T47D (cell line): ENCODE measurements around the gene TBC1D3B.
"Not testable (repeated sequence)": the region's sequence is repeated elsewhere in the genome, so short reads cannot be mapped to it uniquely, and the experiment has no call there.

Source experiments
- DNase-seq, 2 experiments: peaks; one replicate each; pipeline versions ENCODE4 v3.0.0 to v3.0.0-alpha.2; 2011 to 2012; ENCODE audit warnings: low read depth in 1 of 2, low spot score in 1 of 2
- JUND ChIP-seq: IDR thresholded peaks from 2 replicates; pipeline ENCODE4 v1.6.1; 2012; ENCODE audit warnings: low read depth
- in situ Hi-C: cut with HindIII; loops from 2 replicates; pipeline ENCODE4 v1.10.0; 2016; ENCODE audit warnings: low sequenced_read_pairs, low pct_unique_long_range_greater_than_20kb

Gene TBC1D3B

DNA sequence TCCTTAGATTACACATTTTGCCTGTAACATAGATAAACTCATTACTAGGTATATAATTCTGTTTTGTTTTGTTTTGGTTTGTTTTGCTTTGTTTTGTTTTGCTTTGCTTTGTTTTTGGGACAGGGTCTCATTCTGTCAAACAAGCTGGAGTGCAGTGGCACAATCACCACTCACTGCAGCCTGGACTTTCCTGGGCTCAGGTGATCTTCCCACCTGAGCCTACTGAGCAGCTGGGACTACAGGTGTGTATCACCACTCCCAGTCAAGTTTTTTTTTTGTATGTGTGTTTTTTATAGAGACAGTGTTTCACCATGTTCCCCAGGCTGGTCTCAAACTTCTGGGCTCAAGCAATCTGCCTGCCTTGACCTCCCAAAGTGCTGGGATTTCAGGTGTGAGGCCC, 33.1 kb upstream of the TBC1D3B start:
- DNase-seq: no peak
- TF ChIP-seq JUND: no peak
- in situ Hi-C loops: no loop called here

DNA sequence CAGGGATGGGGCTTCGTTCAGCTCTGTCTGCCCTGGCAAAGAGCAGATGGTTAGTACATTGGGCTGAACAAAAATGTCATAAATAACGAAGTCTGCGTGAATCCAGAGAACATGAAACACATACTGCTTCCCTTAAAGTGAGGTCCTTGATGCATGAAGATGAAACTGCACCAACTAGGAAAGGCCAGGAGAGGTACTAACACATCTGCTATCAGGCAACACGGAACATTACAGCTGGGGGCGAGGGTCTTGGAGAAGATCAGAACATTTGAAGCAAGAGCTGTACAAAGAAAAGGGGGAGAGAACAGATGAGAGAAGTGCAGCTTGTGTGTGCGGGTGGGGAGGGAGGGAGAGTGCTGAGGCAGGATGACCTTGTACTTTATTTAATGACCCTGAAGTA, 30.9 kb upstream of the TBC1D3B start:
- DNase-seq, in situ Hi-C loops: not testable (repeated sequence)

DNA sequence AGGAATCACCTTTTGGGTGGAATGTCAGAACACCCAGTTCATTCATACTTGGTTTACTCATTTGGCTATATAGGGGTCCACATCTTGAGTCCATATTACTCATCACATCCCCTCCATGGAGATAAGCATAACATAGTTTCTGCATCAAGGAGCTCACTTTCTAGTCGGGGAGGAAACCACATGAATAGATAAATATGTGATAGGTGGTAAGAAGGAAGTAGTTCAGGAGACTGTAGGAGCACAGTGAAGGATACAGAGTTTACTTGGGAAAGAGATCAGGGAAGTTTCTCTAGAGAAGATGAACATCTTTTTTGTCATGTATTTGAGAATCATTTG, 30.0 kb upstream of the TBC1D3B start:
- DNase-seq, in situ Hi-C loops: not testable (repeated sequence)

DNA sequence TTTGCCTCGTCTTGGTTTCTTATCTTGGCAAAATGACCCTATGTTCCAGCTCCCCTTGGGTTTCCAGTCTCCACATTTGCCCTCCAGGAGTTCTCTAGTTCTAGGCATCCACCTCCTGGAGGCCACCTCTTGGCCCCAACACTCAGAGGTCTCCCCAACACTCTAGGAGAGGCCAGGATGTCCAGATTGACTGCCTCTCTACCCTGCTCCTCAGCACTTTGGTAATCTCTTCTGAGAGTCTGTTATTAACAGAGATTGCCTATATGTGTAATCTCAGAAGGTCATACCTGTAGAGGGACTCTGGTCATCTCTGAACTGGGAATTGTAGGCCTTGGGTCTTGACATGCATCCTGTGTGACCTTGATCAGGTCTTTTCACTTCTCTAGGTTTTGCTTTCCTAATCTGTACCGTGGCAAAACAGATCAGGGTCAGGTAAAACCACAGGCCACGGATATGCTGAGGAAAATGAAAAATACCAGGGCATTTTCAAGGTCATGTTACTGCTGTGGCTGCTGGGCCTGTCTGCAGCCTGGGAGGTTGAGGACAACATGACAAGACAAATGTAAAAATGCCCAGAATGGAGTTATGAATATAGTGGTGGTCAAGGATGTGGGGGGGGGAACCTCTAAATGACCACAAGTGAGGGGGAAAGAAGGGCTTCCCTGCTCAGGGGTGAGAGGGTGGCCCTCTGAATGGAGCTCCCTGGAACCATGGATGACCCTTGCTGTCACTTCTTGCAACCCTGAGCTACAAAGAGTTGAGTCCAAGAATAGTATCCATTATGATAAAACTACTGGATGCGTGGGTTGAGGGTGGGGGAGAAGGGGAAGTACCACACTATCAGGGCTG, 29.4 kb upstream of the TBC1D3B start:
- TF ChIP-seq JUND: no peak
- in situ Hi-C loops: no loop called here
- no peak for DNase-seq

DNA sequence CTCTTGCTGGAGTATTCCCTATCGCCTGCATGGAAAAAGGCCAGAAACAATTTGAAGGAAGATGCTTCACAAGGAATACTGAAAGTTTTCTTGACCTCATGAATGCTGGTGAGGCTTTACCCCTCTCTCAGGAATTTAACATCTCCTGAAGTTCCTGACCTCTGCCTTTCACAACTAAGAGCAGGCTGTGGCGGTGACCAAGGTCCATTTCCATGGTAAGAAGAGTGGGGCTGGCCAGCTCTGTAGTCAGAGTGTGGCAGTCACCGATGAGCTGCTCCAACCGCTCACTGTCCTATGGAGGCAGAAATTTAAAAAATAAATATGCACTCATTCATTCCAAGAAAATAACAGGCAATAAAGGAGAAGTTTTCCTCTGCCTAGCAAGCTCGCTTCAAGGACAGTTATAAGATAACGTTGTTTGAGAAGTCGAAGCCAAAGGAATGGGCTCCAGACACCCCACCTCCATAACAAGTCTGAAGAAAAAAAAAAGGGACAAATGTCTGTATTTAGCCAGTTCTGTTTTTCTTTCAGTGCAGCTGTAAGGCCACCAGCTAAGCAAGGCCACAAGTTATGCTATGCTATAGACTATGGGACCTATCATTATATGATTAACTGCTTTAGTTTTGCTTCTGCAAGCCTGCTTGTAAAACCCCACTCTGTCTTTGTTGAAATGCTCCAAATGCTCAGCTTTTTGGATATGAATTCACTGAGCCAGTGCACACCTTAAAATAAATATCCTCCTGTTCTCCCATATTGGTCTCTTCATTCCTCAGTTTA, 28.5 kb upstream of the TBC1D3B start:
- no peak for TF ChIP-seq JUND
- DNase-seq: no peak
- in situ Hi-C loops: no loop called here

DNA sequence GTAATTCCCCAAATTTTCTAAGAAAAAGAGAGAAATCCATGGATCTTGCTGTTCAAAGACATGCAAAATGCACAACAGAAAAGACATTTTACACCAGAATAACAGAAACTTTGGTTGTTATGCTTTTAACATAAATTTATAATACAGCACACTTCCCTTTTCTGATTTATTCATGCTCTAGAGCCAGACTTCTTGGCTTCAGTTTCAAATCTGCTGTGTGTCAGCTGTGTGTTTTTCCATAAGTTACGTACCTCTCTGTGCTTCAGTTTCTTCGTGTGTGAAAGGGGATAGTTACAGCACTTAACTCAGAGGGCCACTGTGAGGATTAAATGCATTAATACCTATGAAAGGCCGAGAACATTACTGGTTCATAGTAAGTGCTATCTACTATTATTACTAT, 26.9 kb upstream of the TBC1D3B start:
- in situ Hi-C loops: no loop called here
- DNase-seq: no peak
- TF ChIP-seq JUND: no peak

DNA sequence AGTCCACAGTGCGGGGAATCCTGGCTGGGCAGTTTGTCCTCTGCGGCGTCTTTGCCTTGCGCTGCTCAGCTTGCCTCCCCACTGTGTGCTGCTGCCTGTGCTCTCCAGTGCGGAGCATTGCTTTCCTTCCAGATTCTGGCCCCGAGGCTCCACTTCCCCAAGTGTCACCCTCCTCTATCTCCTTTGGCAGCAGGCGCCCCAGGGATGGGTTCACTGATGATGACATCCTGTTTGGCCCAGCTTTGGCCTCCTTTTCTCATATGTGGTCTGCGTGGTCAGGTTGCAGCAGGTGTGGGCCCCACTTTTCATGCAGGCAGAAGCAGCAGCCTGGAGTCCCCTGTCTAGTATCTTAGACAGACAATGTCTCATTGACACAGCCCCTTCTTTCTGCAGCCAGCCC, 25.1 kb upstream of the TBC1D3B start:
- in situ Hi-C loops, DNase-seq: not testable (repeated sequence)

DNA sequence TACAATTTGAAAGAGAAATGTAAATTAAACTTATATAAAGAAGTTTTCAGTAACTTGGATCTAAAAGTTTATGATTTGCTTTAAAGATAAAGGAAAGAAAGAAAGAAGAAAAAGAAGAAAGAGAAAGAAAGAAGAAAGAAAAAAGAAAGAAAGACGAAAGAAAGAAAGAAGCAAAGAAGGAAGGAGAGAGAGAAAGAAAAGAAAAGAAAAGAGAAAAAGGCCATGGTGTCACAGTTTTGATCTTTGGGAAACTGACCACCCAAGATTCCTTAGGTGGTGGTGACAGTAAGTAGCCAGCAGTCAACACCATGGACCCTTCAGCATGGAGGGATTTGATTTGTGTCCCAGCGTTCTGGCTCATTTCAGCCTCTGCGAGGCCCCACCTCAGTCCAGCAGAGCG, 24.7 kb upstream of the TBC1D3B start:
- in situ Hi-C loops, DNase-seq: not testable (repeated sequence)

DNA sequence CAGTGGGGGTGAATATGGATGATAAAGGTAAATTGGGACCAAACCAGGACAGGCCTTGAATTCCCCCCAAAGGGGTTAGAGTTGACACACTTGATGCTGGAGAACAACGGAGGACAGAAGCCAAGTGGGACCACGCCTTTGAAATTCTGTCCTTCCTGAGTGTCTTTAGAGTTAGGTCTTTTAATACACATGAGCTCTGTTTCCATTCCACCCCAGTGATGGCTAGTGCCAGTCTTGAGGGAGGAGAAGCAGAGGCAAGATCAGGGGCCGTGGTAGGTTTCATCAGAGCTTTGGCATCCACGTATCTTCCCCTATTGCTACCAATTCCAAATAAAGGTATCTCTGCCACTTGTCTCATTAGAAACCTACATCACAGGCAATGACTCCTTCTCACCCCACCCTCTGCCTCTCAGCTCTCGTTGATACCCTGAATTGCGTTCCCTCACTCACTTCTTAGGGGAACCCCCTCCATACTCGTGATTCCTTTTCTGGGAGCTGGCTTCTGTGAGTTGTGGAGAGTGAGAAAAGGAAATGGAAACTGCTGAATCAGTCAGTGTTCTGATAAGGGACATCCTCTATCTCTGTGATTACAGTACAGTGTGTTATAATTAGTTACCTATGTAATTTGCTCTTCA, 22.5 kb upstream of the TBC1D3B start:
- no peak for TF ChIP-seq JUND
- no peak for DNase-seq
- in situ Hi-C loops: no loop called here

DNA sequence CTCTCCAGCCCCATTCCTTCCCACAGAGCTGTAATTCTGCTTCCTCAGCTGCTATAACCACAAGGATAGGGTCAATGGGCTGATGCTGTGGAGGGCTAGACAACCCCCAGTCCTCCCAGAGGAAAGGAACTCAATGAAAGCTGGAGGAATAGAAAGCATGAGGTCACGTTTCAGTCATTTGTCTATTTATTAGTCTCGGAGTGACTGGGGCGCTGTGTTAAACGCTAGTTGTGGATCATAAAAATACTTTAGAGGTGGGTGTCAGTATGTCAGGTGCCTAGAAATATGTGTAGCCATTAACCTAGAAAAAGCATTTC, 20.9 kb upstream of the TBC1D3B start:
- in situ Hi-C loops: no loop called here

DNA sequence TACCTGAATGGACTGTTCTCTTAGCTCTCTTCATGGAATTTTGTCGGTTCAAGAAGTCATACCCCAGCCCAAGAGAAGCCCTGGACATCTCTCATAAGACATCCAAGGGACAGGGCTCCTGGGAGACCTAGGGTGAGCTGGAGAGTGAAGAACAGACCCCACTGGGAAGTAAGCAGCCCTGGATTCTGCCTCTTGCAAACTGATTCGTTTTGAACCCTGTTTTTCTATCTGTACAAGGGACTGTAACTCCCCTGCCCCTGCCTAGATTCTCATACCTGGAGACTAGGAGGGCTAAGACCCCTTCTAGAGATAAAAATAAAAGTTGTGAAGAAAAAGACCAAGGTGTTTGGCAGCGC, 19.7 kb upstream of the TBC1D3B start:
- DNase-seq: no peak
- no peak for TF ChIP-seq JUND
- in situ Hi-C loops: no loop called here

More for the DNA sequence above, 20.9 kb upstream of the TBC1D3B start:
- TF ChIP-seq JUND: no peak
- no peak for DNase-seq

DNA sequence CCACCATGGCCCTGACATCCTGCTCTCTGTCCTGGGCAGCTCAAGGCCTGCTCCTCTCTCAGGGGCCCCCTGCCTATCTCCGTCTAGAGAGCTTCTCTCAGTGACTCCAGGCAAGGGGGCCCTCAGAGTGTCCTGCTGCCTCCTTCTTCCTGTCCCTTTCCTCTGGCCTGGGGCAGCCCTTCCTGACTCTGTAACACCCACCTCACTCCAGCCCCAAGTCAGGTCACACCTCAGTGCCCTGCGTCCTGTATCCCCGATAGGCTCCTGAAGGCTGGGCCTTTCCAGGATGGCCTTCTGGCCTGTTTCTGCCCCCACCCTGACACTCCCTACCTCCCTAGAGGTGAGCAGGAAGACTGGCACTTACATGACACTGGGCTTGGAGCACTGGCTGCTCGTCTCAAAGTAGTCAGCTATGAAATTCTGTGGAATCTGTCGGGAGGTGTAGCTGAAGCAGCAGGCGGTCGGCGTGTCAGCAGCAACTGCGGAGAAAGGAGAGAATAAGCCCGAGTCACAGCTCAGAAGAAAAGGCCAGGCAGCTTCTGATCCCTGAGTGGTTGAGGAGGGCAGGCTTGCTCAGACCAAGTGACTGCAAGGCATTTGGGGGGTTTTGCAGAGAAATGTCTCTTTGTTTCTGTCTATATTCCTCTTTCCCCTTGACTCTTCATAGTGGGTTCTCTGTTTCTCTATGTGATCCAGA, 19.1 kb upstream of the TBC1D3B start:
- DNase-seq: no peak
- TF ChIP-seq JUND: no peak
- in situ Hi-C loops: no loop called here

DNA sequence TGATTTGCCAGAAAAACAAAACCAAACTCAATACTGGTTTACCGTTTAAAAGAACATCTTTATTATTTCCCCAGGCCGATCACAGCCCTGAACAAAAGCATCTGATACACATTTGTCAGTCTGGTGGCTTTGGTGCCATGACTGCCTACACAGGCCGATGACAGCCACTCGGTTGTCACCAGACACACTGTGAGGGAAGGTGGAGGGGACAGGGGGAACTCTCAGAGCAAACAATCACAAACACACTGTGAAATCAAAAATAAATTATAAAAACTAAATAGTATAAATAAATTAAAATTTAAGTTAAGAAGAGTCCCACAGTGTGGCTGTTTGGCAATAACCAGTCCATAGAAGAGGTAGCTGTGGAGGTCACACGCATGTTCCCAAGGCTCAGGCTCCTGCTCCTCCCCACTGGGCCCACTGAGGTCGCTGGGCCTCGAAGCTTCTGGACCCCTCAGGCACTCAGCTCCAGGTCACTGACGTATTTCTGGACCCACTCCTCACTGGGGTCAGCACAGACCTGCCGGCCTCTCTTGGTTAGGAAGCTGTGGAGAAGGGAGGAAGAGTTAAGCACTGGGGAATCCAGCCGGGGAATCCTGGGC, 18.5 kb upstream of the TBC1D3B start:
- in situ Hi-C loops: not testable (repeated sequence)

DNA sequence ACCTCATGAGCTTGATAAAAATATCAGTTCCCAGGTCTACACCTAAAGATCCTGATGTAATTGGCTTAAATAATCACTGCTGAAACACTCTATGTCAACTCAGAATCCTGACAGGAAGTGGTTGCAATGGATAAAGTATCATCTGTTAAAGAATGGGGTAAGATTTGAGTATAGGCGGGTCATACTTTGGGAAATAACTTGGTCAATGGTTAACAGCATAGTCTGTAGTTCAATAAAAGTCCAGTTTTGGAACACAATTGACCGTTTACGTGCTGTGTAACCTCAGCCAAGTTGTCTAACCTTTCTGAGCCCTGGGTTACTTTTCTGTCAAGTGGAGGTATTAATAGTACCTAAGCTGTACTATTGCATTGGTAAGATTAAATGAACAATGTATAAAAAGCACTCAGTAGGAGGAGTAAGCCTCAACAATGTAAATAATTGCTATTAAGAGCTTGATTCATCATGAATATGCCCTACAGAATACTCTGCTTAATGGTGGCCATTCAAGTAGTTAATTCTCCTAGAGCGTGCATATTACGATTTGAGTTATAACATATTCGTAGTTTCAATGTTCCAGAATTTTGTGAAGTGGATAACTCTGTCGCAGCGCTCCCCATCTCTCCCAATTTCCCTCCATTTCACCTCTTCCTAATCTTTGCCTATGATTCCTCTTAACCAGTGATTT, 17.9 kb upstream of the TBC1D3B start:
- in situ Hi-C loops: not testable (repeated sequence)

More for the DNA sequence above, 18.5 kb upstream of the TBC1D3B start:
- not testable (repeated sequence) for DNase-seq

More for the DNA sequence above, 17.9 kb upstream of the TBC1D3B start:
- DNase-seq: not testable (repeated sequence)
